GM19023 (cell line): ENCODE measurements around the gene TMEM213.
"Not testable (repeated sequence)": the region's sequence is repeated elsewhere in the genome, so short reads cannot be mapped to it uniquely, and the experiment has no call there.

Source experiments
- ATAC-seq: cut with Tn5 transposase; IDR thresholded peaks from one replicate; pipeline ENCODE4 v1.9.1; 2021; ENCODE audit warnings: mild to moderate bottlenecking, moderate library complexity; ENCODE audit not compliant: unreplicated experiment

Gene TMEM213

DNA sequence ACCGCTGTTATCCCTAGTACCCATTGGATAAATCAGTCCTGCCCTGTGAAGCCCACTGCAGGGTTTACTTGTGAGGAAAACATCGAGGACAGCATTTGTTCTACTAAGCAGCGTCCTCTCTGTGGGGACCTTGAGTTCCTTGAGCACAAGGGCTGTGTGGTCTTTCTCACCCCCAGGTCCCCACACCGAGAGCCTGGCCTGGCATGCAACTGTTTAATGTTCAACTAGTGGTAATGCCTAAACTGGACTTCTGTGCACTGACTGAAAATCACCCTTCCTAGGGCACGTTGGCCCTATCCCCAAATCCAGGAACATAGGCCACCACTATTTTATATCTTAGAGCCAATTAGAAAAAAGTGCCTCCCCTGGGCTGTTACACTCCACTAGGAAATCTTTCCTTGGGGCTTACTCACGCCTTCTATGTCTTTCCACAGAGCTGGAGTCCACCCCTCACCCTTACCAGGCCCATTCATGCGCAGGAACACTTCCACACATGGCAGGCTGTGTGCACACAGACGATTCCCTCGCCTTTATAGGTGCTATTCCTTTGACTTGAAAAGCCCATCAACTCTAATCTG, 1.7 kb upstream of the TMEM213 start:
- ATAC-seq: no peak

DNA sequence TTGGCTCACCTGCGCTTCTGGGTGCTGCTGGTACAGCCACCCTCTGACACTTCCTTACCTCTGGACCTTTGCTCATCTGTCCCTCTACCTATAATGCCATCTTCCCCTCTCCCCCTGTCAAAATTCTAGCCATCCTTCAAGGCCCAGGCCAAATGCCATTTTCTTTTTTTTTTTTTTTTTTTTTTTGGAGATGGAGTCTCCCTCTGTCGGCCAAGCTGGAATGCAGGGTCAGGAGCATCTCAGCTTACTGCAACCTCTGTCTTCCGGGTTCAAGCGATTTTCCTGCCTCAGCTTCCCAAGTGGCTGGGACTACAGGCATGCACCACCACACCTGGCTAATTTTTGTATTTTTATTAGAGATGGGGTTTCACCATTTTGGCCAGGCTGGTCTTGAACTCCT, 748 bp upstream of the TMEM213 start:
- ATAC-seq: not testable (repeated sequence)

DNA sequence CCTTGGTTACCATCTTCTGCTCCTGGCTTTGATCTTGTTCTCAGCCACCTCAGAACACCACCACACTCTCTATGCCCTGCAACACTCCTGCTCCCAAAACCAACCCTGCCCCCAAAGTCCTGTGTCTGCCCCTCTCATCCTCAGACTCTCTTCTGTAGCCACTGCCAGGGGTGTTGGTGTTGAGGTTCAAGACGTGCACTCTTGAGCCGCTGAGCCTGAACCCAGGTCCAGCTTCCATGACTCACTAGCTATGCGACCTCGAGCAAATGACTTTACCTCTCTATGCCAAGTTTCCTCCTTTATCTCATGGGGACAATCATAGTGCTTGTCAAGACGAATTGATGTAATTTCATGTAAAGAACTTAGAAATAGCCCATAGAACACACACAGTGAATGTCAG, 1.0 kb downstream of the TMEM213 start:
- ATAC-seq: no peak

DNA sequence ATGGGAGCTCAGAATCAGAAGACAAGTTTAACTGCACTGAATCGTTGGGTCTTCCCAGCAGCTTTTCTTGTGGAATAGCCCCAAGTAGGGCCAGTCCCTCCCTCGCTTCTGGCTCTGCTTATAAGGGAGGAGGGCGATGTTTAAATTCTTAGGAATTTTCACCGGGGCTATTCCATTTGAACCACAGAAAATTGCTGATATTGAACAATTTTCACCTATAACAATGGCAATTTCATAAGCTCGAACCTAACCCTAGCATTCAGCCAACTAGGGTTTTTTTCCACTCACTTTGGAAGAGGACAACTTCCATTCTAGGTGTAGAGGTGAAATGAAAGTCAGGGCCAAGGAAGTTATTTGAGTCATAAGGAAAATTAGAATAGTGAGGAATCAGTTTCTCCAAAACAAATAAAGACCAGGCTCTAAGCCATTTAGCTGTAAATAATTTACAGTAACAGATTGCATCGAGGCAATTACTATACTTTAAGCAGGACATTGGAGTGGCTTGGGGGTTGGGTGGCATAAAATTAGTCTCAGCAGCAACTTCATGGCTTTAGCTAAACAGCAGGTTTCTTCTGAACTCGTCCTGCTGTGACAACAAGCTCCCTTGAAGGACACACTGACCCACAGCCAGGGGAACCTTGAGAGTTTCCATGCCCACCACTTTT, 1.7 kb downstream of the TMEM213 start:
- no peak for ATAC-seq

DNA sequence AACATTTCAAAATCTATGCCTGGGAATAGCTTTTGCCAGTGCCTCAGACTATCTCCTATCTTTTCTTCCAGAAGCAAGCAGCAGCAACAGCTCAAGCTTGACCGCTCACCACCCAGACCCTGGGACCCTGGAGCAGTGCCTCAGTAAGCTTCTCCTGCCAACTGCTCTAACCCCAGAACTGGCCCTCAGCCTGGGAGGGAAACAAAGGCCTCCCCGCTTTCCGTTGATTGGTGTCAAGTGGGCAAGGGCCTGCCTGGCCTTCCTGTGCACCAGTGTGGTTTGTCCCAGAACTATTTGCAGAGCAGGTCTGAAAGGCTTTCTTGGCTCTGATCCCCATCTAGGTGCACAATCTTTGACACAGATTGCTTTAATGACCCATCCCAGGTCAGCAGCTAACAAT, 3.5 kb downstream of the TMEM213 start:
- ATAC-seq: no peak

DNA sequence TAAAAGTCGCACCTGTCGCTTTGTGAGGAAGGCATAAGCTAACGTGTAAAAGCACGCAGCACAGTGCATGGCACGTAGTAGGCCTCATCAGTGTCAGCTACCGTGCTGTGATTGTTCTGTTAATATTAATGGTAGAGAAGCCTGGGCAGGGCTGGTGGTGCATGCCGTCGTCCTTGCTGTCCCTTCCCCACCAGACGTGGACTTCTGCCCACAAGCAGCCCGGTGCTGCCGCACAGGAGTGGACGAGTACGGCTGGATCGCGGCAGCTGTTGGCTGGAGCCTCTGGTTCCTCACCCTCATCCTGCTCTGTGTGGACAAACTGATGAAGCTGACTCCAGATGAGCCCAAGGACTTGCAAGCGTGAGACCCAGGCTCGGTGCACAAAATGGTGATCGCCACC, 4.9 kb downstream of the TMEM213 start:
- no peak for ATAC-seq

DNA sequence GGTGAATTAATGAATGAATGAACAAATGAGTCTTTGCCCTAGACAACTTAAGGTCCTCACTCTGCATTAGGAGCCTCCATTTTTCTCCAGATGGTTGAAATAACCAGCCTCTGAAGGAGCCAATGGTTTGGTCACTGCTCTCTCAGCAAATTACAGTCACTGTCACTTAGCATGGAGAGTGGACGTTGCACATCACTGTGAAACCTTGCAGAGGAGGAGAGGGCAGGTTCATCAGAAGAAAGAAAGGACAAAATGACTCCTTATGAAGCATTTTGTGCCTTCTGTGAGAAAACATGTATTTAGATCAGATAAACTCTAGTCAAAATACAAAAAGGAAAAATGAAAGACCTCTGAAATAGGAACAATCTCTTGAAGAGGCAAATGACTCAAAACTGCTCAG, 6.8 kb downstream of the TMEM213 start:
- no peak for ATAC-seq

DNA sequence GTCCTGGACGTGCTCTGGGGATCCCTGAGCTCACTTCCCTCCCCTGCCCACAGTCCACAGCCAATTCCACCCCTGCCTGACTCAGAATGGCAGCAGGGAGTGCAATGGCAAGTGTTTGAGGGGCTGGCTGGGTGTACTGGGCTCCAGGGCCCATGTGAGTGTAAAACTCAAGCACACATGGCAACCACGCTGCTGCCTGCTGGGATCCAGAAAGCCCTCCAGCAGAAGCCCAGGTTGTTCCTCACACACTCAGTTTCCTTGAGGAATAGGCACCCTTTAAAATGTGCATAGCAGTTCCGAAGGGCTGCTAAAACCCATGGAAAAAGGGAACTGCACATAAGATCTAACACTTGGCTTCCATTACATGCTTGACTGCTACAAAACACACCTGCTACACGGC, 11.6 kb downstream of the TMEM213 start:
- ATAC-seq: no peak

DNA sequence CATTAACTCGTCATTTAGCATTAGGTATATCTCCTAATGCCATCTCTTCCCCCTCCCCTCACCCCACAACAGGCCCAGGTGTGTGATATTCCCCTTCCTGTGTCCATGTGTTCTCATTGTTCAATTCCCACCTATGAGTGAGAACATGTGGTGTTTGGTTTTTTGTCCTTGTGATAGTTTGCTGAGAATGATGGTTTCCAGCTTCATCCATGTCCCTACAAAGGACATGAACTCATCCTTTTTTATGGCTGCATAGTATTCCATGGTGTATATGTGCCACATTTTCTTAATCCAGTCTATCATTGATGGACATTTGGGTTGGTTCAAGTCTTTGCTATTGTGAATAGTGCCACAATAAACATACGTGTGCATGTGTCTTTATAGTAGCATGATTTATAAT, 13.5 kb downstream of the TMEM213 start:
- ATAC-seq: not testable (repeated sequence)

DNA sequence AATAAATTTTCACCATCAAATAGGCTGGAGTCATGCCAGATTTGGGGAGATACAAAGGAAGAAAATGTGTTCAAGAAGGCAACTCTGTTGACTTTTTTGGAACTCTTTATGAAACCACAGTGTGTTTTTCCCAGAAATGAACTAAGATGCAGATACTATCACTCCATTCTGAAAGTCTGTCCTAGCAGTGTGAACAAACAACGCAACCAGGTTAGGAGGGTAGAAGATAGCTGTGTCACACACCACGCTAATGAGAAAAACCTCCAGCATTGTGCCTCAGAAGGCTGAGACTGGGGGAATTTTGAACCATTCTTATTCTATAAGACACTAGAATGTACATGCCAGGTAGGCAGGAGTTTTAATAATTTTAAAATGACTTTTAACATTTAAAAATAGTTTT, 16.2 kb downstream of the TMEM213 start:
- ATAC-seq: no peak

DNA sequence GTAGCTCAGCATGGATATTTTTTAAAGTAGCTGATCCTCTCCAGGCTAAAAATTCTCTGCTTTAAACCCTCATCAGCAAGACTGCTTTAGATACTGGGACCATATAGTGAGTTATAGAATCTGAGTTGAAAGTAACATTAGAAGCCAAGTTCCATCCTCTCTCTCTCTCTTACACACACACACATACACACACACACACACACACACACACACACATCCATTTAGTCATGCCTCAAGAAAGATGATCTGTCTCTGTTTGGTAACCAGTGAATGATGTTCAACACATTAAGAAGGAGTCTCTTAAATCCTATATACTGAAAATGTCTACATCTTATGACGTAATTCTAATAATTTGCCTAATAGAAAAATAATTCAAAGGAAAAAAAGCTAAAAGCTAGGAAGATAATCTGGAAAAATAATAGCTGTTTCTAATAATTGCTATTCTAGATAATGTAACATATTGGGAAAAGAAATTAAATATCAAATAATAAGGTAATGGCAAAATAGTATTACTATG, 17.1 kb downstream of the TMEM213 start:
- no peak for ATAC-seq

DNA sequence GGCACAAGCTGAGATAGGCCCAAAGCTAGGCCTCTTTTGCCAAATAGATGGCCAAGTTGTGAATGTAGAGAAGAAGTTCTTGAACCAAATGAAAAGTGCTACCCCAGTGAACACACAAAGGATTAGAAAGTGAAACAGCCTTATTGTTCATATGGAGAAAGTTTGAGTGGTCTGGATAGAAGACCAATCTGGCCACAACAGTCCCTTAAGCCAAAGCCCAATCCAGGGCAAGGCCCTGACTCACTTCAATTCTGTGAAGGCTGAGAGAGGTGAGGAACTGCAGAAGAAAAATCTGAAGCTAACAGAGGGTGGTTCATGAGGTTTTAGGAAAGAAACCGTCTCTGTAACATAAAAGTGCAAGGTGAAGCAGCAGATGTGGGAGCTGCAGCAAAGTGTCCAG, 18.9 kb downstream of the TMEM213 start:
- no peak for ATAC-seq

DNA sequence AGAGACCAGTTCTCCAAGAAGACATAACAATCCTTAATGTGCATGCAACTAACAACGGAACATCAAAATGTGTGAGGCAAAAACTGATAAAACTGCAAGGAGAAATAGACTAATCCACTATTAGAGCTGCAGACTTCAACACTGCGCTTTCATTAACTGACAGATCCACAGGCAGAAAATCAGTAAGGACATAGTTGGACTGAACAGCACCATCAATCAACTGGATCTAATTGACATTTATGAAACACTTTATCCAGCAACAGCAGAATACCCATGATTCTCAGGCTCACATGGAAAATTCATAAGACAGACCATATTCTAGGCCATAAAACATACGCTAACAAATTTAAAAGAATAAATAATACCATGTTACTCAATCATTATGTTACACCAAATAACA, 21.8 kb downstream of the TMEM213 start:
- ATAC-seq: no peak

DNA sequence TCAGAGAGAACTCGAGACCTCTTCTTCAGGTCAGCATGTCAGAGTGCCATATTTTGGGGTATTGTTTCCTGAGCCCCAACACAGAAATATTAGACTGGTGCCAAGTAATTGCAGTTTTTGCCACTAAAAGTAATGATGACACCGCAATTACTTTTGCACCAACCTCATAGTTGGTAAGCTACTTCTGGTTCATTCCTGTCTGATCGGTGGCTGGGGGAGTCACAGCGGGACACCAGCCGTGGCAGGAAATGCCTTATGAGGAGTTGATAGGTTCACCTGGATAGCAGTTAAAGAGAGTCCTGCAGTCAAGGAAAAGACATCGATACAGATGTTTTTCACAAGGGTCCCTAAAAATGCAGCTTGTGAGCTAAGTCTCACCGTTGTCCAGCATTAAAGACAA, 24.1 kb downstream of the TMEM213 start:
- ATAC-seq: no peak

DNA sequence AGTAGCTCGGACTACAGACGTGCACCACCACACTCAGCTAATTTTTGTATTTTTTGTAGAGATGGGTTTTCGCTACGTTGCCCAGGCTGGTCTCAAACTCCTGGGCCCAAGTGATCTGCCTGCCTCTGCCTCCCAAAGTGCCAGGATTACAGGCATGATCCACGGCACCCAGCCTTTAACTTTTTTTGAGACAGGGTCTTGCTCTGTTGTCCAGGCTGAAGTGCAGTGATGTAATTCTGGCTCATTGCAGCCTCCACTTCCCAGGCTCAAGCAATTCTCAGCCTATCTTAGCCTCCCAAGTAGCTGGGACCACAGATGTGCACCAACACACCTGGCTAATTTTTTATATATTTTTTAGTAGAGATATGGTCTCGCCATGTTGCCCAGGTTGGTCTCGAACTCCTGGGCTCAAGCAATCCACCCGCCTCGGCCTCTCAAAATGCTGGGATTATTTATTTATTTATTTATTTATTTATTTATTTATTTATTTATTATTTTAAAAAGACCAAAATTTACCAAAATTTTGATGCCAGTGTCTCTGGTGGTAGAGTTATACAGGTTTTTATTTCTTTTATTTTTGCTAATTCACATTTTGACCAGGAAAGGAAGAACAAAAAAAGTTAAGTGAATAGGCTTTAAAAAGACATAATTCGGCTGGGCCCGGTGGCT, 25.2 kb downstream of the TMEM213 start:
- no peak for ATAC-seq

DNA sequence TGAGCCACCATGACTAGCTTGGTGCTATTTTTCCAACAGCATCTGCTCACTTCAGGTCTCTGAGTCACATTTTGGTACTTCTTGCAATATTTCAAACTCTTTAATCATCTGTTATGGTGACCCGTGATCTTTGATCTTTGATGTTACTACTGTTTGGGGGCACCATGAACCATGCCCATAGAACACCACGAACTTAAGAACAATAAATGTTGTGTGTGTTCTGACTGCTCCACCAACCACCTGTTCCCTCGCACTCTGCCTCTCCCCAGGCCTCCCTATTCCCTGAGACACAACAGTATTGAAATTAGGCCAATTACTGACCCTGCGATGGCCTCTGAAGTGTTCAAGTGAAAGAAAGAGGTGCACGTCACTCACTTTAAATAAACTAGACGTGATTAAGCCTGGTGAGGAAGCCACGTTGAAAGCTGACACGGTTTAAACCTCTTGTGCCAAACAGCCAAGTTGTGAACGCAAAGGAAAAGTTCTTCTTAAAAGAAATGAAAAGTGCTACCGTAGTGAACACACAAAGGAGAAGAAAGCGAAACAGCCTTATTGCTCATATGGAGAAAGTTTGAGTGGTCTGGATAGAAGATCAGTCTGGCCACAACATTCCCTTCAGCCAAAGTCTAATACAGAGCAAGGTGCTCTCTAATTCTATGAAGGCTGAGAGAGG, 27.4 kb downstream of the TMEM213 start:
- ATAC-seq: no peak

DNA sequence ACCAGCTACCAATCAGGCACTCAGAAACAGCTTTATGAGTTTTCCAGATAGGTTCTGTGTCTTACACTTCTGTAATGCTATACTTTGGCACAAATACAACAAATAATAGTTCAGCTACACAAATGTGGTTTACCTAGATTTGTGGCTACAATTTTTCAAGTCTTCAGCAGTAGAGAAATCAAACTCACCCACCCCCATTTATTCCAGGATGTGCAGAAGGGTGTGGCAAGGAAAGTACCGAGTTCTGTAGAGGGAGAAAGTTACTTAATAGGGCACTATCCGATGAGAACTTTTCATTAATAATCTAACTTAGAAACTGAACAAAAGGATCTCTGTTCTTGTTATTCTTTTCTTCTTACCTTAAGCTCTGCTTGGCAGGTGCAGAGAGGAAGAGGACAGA, 30.5 kb downstream of the TMEM213 start:
- no peak for ATAC-seq

DNA sequence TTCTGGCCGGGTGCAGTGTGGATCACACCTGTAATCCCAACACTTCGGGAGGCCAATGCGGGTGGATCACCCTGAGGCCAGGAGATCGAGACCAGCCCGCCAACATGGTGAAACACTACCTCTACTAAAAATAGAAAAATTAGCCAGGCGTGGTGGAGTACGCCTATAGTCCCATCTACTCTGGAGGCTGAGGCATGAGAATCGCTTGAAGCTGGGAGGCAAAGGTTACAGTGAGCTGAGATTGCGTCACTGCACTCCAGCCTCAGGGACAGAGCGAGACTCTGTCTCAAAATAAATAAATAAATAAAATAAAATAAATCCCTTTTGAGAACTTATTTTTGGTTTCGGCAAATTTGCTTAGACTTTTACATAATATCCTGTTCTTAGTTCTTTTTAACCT, 31.5 kb downstream of the TMEM213 start:
- ATAC-seq: no peak

DNA sequence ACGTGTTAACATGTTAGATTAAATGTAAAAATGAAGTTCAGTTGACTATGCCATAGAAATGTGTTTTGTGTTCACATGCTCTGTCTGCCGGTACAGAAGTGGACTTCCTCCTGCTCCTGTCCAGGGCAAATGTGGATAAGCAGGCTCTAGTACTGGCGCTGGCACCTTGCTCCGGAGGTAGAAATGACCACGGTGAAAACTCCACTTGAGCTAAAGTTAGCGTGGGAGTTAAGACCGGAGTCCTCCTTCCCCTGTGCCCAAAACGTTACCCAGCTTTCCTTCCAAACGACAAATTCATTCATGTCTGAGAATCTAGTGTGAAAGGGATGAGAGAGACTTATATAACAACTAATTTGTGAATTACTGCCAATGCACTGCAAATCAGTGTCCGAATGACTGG, 35.2 kb downstream of the TMEM213 start:
- no peak for ATAC-seq

DNA sequence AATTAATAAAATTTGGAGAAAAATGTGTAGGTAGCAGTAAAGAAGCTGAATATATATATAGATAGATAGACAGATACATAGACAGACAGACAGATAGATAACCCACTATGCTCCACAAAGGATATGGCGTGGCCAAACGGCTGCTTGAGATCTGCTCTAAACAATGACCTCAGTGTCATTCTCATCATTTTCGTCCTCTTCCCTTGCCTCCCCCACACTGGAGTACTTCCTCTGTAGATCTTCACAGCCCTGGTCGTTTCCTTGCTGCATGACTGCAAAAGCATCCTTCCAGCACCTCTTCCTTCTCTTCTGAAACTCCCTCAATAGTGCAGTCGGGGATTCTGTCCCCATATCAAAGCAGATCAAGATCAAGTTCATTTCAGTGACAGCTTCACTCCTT, 35.8 kb downstream of the TMEM213 start:
- ATAC-seq: no peak

DNA sequence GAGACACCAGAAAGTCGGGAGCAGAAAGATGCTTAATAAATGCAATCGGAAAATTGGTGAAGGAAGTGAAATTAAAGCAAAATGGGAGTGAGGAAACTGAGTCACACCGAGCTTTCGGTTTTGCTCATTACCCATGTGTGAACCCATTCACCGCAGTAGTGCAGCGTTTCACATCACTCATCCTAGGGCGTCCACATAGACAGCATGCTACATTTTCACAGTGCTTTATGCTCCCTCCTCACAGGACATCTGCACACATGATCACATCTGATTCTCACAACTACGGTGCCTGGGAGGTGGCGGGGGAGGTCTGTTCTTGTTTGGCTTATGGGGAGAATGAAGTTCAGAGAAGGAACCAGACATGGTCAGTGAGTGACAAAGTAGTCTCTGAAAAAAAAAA, 36.8 kb downstream of the TMEM213 start:
- no peak for ATAC-seq

DNA sequence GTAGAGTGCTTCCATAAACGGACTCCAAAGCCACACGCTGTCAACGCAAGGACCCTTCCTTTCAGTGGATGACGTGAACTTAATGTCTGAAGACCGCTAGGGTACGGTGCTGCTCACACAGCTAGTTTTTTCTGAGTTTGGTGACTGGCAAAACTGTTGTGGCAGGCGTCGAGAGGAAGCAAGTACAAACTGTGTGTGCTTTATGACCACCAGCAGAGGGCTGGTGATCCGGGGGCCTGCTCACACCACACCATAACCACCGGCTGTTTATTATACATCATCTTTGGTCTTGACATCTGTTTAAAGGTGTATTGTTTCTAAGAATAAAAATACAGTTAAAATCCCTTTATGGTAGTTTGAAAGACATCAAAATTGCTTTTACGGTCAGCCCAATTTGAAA, 37.3 kb downstream of the TMEM213 start:
- no peak for ATAC-seq
